ENCODE results near the gene GNB2.

DNA sequence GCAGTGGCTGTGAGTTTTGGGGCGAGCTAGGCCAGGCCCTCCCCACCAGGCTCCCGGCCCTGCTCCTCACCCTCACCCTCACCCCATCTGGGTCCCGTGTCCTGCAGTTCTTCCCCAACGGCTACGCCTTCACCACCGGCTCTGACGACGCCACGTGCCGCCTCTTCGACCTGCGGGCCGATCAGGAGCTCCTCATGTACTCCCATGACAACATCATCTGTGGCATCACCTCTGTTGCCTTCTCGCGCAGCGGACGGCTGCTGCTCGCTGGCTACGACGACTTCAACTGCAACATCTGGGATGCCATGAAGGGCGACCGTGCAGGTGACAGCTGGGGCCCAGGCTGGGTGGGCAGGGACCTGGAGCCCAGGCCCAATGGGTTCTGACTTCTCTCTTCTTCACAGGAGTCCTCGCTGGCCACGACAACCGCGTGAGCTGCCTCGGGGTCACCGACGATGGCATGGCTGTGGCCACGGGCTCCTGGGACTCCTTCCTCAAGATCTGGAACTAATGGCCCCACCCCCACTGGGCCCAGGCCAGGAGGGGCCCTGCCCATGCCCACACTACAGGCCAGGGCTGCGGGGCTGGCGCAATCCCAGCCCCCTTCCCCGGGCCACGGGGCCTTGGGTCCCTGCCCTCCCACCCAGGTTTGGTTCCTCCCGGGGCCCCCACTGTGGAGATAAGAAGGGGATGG is 4.9 kb downstream of the GNB2 start:
- TF ChIP-seq POU2F2 (IDR thresholded peaks at IDR 0.05; ENCODE audit: low read depth, low read length) = no peak
- no peak for TF ChIP-seq POLR2A (IDR thresholded peaks at IDR 0.05; ENCODE audit: low read depth, low read length)
- TF ChIP-seq TAF1 (IDR thresholded peaks at IDR 0.05; ENCODE audit: low read depth, low read length) = no peak
- TF ChIP-seq POLR2AphosphoS5 (IDR thresholded peaks at IDR 0.05; ENCODE audit: low read depth, low read length) = no peak
